Activated CD8-positive, alpha-beta memory T cell treated with anti-CD3 and anti-CD28 coated beads, Interleukin-2, amount 50 U/mL, for 24 hours (primary cell): ENCODE measurements around the gene CTSW.
A peak's percentile ranks its signal among the peaks of the same experiment; 100 is the strongest.

Experiments used
- DNase-seq: peaks from one replicate; pipeline ENCODE4 v3.0.0-alpha.2; 2020; ENCODE audit errors: extremely low read depth

Gene CTSW

GRCh38 chr11:65900899-65901180 is 21.2 kb downstream of the CTSW start:
- no peak for DNase-seq

- no peak for DNase-seq
Observed at GRCh38 chr11:65903068-65903481, 23.4 kb downstream of the CTSW start.

- no peak for DNase-seq
Observed at GRCh38 chr11:65903715-65904114, 24.1 kb downstream of the CTSW start.

GRCh38 chr11:65906602-65907001 is 27.0 kb downstream of the CTSW start:
- DNase-seq = no peak

GRCh38 chr11:65907878-65908277 is 28.2 kb downstream of the CTSW start:
- DNase-seq = no peak

- no peak for DNase-seq
Observed at GRCh38 chr11:65911682-65912568, 32.3 kb downstream of the CTSW start.

- DNase-seq = no peak
Observed at GRCh38 chr11:65912845-65913244, 33.2 kb downstream of the CTSW start.

GRCh38 chr11:65915101-65915820 is 35.6 kb downstream of the CTSW start:
- DNase-seq = no peak

- no peak for DNase-seq
Observed at GRCh38 chr11:65915821-65916251, 36.2 kb downstream of the CTSW start.

GRCh38 chr11:65916391-65916790 is 36.8 kb downstream of the CTSW start:
- no peak for DNase-seq

GRCh38 chr11:65917077-65917433 is 37.4 kb downstream of the CTSW start:
- DNase-seq = no peak

- no peak for DNase-seq
Observed at GRCh38 chr11:65917434-65918210, 38.0 kb downstream of the CTSW start.

GRCh38 chr11:65918211-65919140 is 38.8 kb downstream of the CTSW start, which contains the start of gene C11orf68:
Gene C11orf68, minus strand, starts transcription at chr11:65919062. Its CDS starts 31 bp downstream, at chr11:65919031.
- no peak for DNase-seq

GRCh38 chr11:65919141-65919572 is 39.5 kb downstream of the CTSW start, which contains the start of gene DRAP1:
Gene DRAP1, plus strand, starts transcription at chr11:65919426. Its CDS starts 76 bp downstream, at chr11:65919502.
- DNase-seq = peak; percentile 89

- DNase-seq = no peak
Observed at GRCh38 chr11:65919573-65920371, 40.1 kb downstream of the CTSW start.

- DNase-seq = no peak
Observed at GRCh38 chr11:65920372-65920802, 40.8 kb downstream of the CTSW start.

- DNase-seq = no peak
Observed at GRCh38 chr11:65921033-65921555, 41.5 kb downstream of the CTSW start.

- DNase-seq = no peak
Observed at GRCh38 chr11:65921876-65922275, 42.2 kb downstream of the CTSW start.

GRCh38 chr11:65922565-65922964 is 42.9 kb downstream of the CTSW start:
- DNase-seq = no peak

GRCh38 chr11:65925397-65925796 is 45.8 kb downstream of the CTSW start:
- no peak for DNase-seq
